B cell (primary cell): ENCODE measurements around the gene RAD51D.

Experiments
- EZH2 ChIP-seq: IDR thresholded peaks from 2 replicates; pipeline ENCODE4 v1.6.1; 2012; ENCODE audit warnings: borderline replicate concordance, low read depth, mild to moderate bottlenecking, moderate library complexity, low read length; ENCODE audit not compliant: insufficient read depth, poor library complexity, severe bottlenecking
- TF ChIP-seq, protein P1 (sequence below): fragments of 200-600 bp; IDR thresholded peaks from one replicate; pipeline ENCODE4 v1.8.0; 2022; ENCODE audit warnings: antibody characterized with exemption, mild to moderate bottlenecking

DNA sequence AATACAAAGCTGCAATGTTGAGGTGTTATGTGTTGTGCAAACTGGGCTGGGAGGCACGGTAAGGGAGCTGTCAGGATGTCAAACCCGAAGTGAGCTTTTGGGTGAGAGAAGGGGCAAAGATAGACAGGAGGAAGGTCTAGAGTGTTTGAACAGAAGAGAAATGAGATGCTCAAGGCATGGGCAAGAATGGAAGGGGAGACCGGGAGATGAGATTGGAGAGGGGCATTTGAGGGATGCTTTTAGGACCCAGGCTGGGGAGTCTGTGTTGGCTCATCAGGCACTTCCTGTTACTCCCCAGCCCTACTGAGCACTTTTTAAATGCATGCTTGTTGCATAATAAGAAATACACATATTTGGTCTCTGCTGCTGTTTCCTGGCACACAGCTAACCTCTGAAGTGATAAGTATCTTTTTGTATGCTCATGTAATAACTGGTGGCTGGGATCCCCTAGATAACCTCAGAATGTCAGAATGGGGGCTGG is 41.7 kb upstream of the RAD51D start:
- TF ChIP-seq, protein P1, sequence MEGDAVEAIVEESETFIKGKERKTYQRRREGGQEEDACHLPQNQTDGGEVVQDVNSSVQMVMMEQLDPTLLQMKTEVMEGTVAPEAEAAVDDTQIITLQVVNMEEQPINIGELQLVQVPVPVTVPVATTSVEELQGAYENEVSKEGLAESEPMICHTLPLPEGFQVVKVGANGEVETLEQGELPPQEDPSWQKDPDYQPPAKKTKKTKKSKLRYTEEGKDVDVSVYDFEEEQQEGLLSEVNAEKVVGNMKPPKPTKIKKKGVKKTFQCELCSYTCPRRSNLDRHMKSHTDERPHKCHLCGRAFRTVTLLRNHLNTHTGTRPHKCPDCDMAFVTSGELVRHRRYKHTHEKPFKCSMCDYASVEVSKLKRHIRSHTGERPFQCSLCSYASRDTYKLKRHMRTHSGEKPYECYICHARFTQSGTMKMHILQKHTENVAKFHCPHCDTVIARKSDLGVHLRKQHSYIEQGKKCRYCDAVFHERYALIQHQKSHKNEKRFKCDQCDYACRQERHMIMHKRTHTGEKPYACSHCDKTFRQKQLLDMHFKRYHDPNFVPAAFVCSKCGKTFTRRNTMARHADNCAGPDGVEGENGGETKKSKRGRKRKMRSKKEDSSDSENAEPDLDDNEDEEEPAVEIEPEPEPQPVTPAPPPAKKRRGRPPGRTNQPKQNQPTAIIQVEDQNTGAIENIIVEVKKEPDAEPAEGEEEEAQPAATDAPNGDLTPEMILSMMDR: no peak
- no peak for TF ChIP-seq EZH2
